Choroid plexus epithelial cell (primary cell): Measurements from ENCODE around the gene HNRNPA0.

Source experiments
- DNase-seq: peaks from one replicate; pipeline ENCODE4 v3.0.0-alpha.2; 2010; ENCODE audit warnings: low read depth
- H3K4me3 ChIP-seq: 2 replicates; pipeline ENCODE4 v1.5.1; 2011; ENCODE audit warnings: low read depth, mild to moderate bottlenecking, control low read depth, low read length, moderate library complexity
- TF ChIP-seq, protein P1 (sequence below): conservative IDR thresholded peaks from 2 replicates; pipeline ENCODE4 v1.5.1; 2011; ENCODE audit warnings: low read depth, mild to moderate bottlenecking, control low read depth, inconsistent platforms, low read length, moderate library complexity

Gene HNRNPA0

GRCh38 chr5:137727623-137728022 is 26.5 kb downstream of the HNRNPA0 start:
- H3K4me3 ChIP-seq = no peak overlapping the region
- DNase-seq = no peak
- TF ChIP-seq, protein P1, sequence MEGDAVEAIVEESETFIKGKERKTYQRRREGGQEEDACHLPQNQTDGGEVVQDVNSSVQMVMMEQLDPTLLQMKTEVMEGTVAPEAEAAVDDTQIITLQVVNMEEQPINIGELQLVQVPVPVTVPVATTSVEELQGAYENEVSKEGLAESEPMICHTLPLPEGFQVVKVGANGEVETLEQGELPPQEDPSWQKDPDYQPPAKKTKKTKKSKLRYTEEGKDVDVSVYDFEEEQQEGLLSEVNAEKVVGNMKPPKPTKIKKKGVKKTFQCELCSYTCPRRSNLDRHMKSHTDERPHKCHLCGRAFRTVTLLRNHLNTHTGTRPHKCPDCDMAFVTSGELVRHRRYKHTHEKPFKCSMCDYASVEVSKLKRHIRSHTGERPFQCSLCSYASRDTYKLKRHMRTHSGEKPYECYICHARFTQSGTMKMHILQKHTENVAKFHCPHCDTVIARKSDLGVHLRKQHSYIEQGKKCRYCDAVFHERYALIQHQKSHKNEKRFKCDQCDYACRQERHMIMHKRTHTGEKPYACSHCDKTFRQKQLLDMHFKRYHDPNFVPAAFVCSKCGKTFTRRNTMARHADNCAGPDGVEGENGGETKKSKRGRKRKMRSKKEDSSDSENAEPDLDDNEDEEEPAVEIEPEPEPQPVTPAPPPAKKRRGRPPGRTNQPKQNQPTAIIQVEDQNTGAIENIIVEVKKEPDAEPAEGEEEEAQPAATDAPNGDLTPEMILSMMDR = no peak

- H3K4me3 ChIP-seq = no peak overlapping the region
- no peak for DNase-seq
- TF ChIP-seq, protein P1 = no peak
Measured at GRCh38 chr5:137724251-137724650, 29.9 kb downstream of the HNRNPA0 start.

DNA sequence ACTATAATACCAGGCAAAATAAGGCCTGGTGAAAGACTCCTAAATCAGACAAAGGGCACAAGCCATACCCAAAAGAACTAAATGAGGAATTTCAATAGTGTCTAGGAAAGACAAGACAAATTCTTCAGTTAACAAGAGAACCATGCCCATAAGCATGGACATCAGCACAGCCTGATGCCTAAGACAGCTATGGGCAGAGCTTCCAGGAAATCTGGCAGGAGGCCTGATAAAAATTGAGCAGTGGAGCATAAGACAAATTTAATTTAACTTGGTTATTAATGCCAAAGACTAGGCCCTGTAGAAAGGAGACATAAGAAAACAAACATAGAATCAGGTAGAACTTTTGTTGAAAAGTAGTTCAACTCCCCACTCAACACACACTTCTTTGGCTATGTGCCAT is 35.6 kb downstream of the HNRNPA0 start:
- DNase-seq = no peak
- TF ChIP-seq, protein P1 = no peak
- H3K4me3 ChIP-seq = no peak overlapping the region

DNA sequence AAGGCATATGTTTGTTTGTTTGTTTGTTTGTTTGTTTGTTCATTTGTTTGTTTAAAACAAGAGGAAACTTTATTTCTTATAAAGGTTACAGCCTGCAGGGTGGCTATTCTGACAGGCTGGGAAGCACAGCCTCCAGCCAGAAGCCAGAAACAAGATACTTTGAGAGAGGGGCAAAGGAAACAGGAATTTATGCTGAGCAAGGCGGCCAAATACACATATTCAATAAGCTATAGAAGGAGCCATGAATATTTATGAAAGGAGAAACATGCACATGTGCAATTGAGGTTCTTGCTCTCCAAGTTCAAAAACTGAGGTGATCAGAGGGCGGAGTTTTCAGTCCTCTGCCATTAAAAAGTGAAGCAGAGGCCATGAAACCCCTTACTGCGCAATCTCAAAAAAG is 37.8 kb downstream of the HNRNPA0 start:
- H3K4me3 ChIP-seq = no peak overlapping the region
- DNase-seq = no peak
- TF ChIP-seq, protein P1 = no peak

DNA sequence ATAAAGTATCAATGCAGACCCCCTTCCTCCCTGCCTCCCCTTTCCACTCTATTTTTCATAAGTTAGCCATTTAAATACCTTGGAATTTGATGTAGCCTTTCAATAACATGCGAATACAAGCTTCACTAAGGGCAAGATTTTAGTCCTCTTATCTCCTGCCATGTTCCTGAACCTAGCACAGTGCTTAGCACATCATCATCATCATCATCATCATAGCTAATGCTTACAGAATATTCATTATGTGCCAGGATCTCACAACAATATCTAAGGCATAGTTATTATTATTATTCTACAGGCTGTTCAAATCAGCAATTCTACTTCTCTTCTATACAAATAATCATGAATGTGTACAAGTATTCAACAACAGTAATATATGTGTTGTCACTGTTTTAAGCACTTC is 38.7 kb downstream of the HNRNPA0 start:
- H3K4me3 ChIP-seq = no peak overlapping the region
- TF ChIP-seq, protein P1 = no peak
- DNase-seq = no peak

DNA sequence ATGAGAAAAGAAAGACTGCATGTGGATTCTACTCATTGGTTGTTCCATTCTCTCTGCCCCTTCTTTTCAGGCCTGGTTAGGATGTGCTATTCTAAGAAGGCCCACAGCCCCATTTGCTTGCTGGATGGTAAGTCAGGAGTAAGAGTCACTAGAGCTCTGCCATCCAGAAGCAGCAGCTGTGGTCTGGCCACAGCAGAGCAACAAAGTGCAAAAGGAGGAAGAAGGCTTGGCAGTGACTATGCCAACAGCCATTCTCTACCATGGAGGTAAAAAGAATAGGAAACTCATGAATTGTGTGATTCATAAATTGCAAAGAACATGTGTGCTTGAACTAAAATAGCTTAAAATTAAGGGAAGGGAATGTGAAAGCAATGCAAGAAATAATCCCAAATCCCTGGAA is 39.2 kb downstream of the HNRNPA0 start:
- TF ChIP-seq, protein P1 = no peak
- DNase-seq = no peak
- no peak overlapping the region for H3K4me3 ChIP-seq

GRCh38 chr5:137714494-137714893 is 39.7 kb downstream of the HNRNPA0 start:
- TF ChIP-seq, protein P1 = no peak
- DNase-seq = no peak
- H3K4me3 ChIP-seq = no peak overlapping the region
